ENCODE data around the gene ADCY2.

GRCh38 chr5:7764452-7764851 lies 368.5 kb downstream of the ADCY2 start:
- TF ChIP-seq POLR2A (IDR thresholded peaks at IDR 0.05; ENCODE audit: low read length): no peak
- TF ChIP-seq GATA1 (IDR thresholded peaks at IDR 0.05; ENCODE audit: low read depth, low read length): no peak
